Upper lobe of right lung (tissue), 1 donor: Measurements from ENCODE around the gene ABCC11. TPM values are rescaled to one million over a fixed set of nuclear protein-coding genes. Genes with fewer than 3 reads are reported as not detected.

Source experiments
- ATAC-seq: fragments of 200-7000 bp; cut with Tn5 transposase; one replicate; pipeline ENCODE4 v1.9.1; 2020; ENCODE audit warnings: mild to moderate bottlenecking, moderate library complexity
- DNase-seq: peaks from one replicate; pipeline ENCODE4 v3.0.0-alpha.2; 2020
- H3K27ac ChIP-seq: fragments of 200-600 bp; one replicate; pipeline ENCODE4 v1.8.0; 2022
- H3K27me3 ChIP-seq: fragments of 200-600 bp; one replicate; pipeline ENCODE4 v1.8.0; 2022; ENCODE audit warnings: mild to moderate bottlenecking
- H3K36me3 ChIP-seq: fragments of 200-600 bp; one replicate; pipeline ENCODE4 v1.8.0; 2022
- H3K4me1 ChIP-seq: fragments of 200-600 bp; one replicate; pipeline ENCODE4 v1.8.0; 2022
- H3K4me3 ChIP-seq: fragments of 200-600 bp; one replicate; pipeline ENCODE4 v1.8.0; 2022; ENCODE audit warnings: mild to moderate bottlenecking
- H3K9me3 ChIP-seq: fragments of 200-600 bp; one replicate; pipeline ENCODE4 v1.8.0; 2022
- CTCF ChIP-seq: fragments of 200-600 bp; IDR thresholded peaks from one replicate; pipeline ENCODE4 v1.8.0; 2022; ENCODE audit warnings: antibody characterized with exemption
- intact Hi-C: fragments of 100-400 bp; cut with DNase I; formaldehyde crosslinking; loops from one replicate; pipeline ENCODE4 v1.11.0; 2022
- total RNA-seq: library from RNA; stranded (reverse); fragmentation: NEBNext Ultra II Directional; extraction: Animal tissue kit (Norgen Biotek cat#: 25700); gene quantifications from one replicate; pipeline ENCODE4 v1.2.1, GENCODE V29; 2021
- donor health status: DM: no; HTN: yes; CAD: no; lungs with severe emphysema.

Gene ABCC11
- total RNA-seq, 1 donor from 2014 or later, result not detected

GRCh38 chr16:48235556-48236136, 11.7 kb downstream of the ABCC11 start:
- Histone ChIP-seq H3K4me1 (no peaks in the 10 kb centered on the region), H3K36me3 (no peaks in the 10 kb centered on the region), H3K9me3 (no peaks in the 10 kb centered on the region), H3K4me3 (no peak overlapping the region), H3K27me3 (no peaks in the 10 kb centered on the region), H3K27ac (no peak overlapping the region)
- DNase-seq (no peak), ATAC-seq (no peak)
- intact Hi-C loops, result no loop called here
- TF ChIP-seq CTCF, result no peak

- Histone ChIP-seq H3K27ac (no peak overlapping the region), H3K9me3 (no peaks in the 10 kb centered on the region), H3K4me1 (no peaks in the 10 kb centered on the region), H3K4me3 (no peak overlapping the region), H3K27me3 (no peaks in the 10 kb centered on the region), H3K36me3 (no peaks in the 10 kb centered on the region)
- DNase-seq (no peak), ATAC-seq (no peak)
- intact Hi-C loops, result no loop called here
- no peak for TF ChIP-seq CTCF
Observed at GRCh38 chr16:48235058-48235555, 12.2 kb downstream of the ABCC11 start.

- Histone ChIP-seq H3K27ac (no peak overlapping the region), H3K27me3 (no peaks in the 10 kb centered on the region), H3K4me1 (no peaks in the 10 kb centered on the region), H3K9me3 (no peaks in the 10 kb centered on the region), H3K36me3 (no peaks in the 10 kb centered on the region), H3K4me3 (no peak overlapping the region)
- intact Hi-C loops, result no loop called here
- no peak for DNase-seq
- no peak for TF ChIP-seq CTCF
- ATAC-seq, result no peak
Observed at GRCh38 chr16:48234630-48235029, 12.7 kb downstream of the ABCC11 start.

DNA sequence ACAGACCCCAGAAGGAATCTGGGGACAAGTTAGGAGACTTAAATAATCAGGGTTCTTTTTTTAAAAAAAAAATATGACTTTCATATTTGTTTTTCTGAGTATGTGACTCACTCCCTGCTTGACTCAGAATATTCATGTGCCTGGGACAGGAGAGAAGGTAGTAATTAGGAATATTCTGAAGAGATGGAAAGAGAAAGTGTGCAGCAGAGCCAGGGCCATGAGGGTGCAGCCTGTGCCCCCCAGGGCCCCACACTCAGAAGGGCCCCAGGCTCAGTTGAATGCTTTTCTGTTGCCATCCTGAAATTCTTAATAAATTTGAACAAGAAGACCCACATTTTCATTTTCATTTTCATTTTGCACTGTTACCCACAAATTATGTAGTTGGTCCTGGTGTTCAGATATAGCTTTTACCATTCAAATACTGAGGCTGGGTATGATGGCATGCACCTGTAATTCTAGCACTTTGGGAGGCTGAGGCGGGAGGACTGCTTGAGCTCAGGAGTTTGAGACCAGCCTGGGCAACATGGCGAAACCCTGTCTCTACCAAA, 14.8 kb downstream of the ABCC11 start:
- H3K9me3 ChIP-seq, result no peaks in the 10 kb centered on the region
- ATAC-seq, result no peak
- intact Hi-C loops, result no loop called here

DNA sequence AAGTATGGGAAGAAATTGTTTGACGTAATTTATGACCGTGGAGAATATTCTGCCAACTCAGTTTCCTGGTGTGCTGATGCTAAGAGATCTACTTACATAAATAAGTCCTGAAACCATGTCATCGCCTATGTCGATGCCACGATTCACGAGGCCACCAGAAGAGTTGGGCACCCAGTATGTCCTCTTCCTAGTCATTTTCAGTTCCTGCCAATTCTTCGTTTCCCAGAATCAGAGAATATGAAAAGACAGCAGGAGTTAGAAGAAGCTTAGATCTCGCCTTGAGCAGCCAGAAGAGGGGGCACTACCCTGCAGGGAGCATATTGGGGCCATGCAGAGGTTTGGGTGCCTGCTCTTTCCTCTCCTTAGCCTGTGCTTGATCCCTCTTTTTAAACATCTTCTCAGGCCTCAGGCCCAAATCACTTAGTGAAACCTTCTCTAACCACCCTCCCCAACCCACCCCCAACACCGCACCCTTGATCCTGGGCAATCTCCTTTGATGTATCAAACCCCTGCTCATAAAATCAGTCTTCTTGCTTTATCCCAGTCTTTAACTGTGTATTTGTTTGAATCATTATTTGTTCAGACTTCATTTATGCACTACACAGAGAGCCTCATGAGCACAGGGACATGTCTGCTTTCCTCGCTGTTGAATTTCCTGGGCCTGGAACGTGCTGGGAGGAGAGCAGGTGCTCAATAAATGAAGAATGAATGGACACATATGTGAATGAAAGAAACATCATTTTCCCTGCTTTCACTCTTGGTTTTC, 15.4 kb downstream of the ABCC11 start:
- Histone ChIP-seq H3K27ac (no peak overlapping the region), H3K4me3 (no peak overlapping the region), H3K9me3 (no peaks in the 10 kb centered on the region), H3K27me3 (no peaks in the 10 kb centered on the region), H3K4me1 (no peaks in the 10 kb centered on the region), H3K36me3 (no peaks in the 10 kb centered on the region)
- ATAC-seq (peak; percentile 66), DNase-seq (no peak)
- TF ChIP-seq CTCF, result peak; percentile 34
- intact Hi-C loops, result no loop called here

More for the DNA sequence above, 14.8 kb downstream of the ABCC11 start:
- DNase-seq, result no peak
- H3K4me1 ChIP-seq, result no peaks in the 10 kb centered on the region
- no peak overlapping the region for H3K27ac ChIP-seq
- no peak for TF ChIP-seq CTCF
- H3K36me3 ChIP-seq, result no peaks in the 10 kb centered on the region
- no peak overlapping the region for H3K4me3 ChIP-seq
- H3K27me3 ChIP-seq, result no peaks in the 10 kb centered on the region
